NB4 (cell line): ENCODE measurements around the gene ATP2B3.

Source experiments
- CTCF ChIP-seq: IDR thresholded peaks from one replicate; pipeline ENCODE4 v1.5.1; 2012; ENCODE audit warnings: low read depth, low read length
- MAX ChIP-seq: IDR thresholded peaks from 2 replicates; pipeline ENCODE4 v1.6.1; 2011; ENCODE audit warnings: low read depth, low read length
- MYC ChIP-seq: IDR thresholded peaks from 2 replicates; pipeline ENCODE4 v1.6.1; 2011; ENCODE audit warnings: low read depth, low read length
- POLR2A ChIP-seq: IDR thresholded peaks from 2 replicates; pipeline ENCODE4 v1.6.1; 2011; ENCODE audit warnings: mild to moderate bottlenecking; ENCODE audit not compliant: insufficient read length; ENCODE audit errors: extremely low read depth

- TF ChIP-seq POLR2A (no peak), CTCF (no peak), MAX (no peak), MYC (no peak)
Measured at GRCh38 chrX:153600921-153601320, 83.5 kb downstream of the ATP2B3 start.
